ENCODE measurements around the gene NRIP3.

- no peak for TF ChIP-seq POLR2A (IDR thresholded peaks at IDR 0.05)
- TF ChIP-seq, protein P1, sequence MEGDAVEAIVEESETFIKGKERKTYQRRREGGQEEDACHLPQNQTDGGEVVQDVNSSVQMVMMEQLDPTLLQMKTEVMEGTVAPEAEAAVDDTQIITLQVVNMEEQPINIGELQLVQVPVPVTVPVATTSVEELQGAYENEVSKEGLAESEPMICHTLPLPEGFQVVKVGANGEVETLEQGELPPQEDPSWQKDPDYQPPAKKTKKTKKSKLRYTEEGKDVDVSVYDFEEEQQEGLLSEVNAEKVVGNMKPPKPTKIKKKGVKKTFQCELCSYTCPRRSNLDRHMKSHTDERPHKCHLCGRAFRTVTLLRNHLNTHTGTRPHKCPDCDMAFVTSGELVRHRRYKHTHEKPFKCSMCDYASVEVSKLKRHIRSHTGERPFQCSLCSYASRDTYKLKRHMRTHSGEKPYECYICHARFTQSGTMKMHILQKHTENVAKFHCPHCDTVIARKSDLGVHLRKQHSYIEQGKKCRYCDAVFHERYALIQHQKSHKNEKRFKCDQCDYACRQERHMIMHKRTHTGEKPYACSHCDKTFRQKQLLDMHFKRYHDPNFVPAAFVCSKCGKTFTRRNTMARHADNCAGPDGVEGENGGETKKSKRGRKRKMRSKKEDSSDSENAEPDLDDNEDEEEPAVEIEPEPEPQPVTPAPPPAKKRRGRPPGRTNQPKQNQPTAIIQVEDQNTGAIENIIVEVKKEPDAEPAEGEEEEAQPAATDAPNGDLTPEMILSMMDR (IDR thresholded peaks at IDR 0.05), result no peak
- no peak for TF ChIP-seq EP300 (IDR thresholded peaks at IDR 0.05)
Observed at GRCh38 chr11:8980485-8980884, 23.3 kb downstream of the NRIP3 start.
